ENCODE data around the gene IL1R2.

DNA sequence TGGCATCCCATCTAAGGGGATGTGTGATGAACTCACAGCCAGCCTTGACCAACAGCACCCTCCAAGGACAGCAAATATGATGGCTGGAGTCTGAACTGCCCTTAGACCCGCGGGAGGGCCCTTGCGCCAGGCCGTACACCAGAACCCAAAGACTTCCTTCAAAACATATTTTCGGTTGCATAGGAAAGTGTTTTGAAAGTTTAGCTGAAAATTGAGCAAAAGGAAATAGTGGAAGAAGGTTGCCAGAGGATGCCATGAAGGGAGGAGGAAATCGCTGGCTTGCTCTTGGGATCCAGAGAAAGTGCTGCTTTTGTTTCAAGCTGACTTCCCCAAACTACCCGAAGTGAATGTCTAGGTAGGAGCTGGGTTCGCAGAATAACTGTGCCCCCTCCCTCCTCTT lies 61.3 kb downstream of the IL1R2 start:
- TF ChIP-seq EZH2 (IDR thresholded peaks at IDR 0.05; ENCODE audit: borderline replicate concordance, low read depth, low read length, poor library complexity, severe bottlenecking), result no peak
- TF ChIP-seq, protein P1, sequence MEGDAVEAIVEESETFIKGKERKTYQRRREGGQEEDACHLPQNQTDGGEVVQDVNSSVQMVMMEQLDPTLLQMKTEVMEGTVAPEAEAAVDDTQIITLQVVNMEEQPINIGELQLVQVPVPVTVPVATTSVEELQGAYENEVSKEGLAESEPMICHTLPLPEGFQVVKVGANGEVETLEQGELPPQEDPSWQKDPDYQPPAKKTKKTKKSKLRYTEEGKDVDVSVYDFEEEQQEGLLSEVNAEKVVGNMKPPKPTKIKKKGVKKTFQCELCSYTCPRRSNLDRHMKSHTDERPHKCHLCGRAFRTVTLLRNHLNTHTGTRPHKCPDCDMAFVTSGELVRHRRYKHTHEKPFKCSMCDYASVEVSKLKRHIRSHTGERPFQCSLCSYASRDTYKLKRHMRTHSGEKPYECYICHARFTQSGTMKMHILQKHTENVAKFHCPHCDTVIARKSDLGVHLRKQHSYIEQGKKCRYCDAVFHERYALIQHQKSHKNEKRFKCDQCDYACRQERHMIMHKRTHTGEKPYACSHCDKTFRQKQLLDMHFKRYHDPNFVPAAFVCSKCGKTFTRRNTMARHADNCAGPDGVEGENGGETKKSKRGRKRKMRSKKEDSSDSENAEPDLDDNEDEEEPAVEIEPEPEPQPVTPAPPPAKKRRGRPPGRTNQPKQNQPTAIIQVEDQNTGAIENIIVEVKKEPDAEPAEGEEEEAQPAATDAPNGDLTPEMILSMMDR (conservative IDR thresholded peaks at IDR 0.05; ENCODE audit: low read depth, low read length), result no peak

All from A673 (cell line).